HL-60/S4 treated with phorbol 12-myristate 13-acetate at 8.2 ng/mL for 4 days and 3 days (cell line): ENCODE data around the gene NUDCD3.

Source experiments
- in situ Hi-C: fragments of 300-500 bp; cut with MboI; formaldehyde crosslinking; loops from 2 replicates; pipeline ENCODE4 v1.15.0; 2022; ENCODE audit warnings: low sequenced_read_pairs

NUDCD3 gene

GRCh38 chr7:44482502-44483485, 7.7 kb downstream of the NUDCD3 start:
- in situ Hi-C loops, result no loop called here

- in situ Hi-C loops, result no loop called here
These were observed 12.5 kb downstream of the NUDCD3 start for GRCh38 chr7:44477938-44478337.

DNA sequence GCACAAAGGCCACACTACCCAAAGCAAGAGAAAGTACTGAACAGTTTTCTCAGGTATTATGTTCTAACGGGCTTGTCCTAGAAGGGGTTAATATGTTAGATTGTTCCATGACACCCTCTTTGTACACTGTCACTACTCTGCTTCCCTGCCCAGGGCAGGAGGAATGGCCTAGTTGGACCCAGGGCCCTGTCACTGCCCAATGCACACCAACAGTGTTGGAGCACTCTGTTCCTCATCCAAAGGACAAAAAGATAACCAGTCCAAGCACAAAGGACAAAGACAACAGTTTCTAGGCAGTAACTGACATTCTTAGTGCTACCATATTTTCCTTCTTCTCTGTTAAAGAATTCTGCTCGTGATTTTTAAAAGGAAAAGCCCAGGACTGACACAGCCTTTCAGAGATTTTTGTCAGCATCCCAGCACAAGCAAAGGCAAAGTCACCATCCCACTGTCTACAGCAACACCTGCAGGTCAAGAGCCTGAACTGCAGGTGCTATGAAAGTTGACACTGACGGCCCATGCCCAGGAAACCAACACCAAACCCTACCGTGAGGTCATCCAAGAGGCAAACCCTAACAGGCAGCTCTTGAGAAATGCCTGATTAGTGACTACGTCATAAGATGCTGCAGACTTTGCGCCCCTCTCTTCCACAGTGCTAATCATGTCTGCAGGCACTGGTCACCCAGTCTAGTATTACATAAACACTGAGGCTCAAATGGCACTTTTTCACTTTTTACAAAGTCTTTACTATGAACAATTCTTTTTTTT, 13.2 kb downstream of the NUDCD3 start:
- in situ Hi-C loops, result no loop called here

GRCh38 chr7:44476313-44476712, 14.1 kb downstream of the NUDCD3 start:
- in situ Hi-C loops, result no loop called here

DNA sequence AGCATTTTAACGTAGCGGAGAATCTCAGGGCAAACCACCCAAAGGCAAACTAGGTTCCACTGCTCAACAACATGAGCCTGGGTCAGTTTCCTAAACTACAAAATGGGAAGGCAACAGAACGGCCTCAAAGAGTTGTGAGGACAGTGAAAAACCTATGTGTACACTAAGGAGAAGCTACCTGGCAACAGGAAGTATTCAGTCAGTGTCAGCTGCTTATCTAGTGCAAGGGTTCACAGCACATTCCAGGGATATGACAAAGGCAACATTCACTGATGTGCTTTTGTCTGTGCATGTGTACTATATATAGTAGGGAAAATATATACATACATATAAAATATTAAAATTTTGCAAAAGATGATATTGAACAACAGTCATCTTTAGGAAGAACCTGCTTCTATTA, 17.2 kb downstream of the NUDCD3 start:
- in situ Hi-C loops, result loop anchor here (25.0 kb wide), 1 partner anchor 236 kb away; no protein-coding TSS in a partner anchor

GRCh38 chr7:44472843-44473242, 17.6 kb downstream of the NUDCD3 start:
- in situ Hi-C loops, result loop anchor here (25.0 kb wide), 1 partner anchor 236 kb away; no protein-coding TSS in a partner anchor

DNA sequence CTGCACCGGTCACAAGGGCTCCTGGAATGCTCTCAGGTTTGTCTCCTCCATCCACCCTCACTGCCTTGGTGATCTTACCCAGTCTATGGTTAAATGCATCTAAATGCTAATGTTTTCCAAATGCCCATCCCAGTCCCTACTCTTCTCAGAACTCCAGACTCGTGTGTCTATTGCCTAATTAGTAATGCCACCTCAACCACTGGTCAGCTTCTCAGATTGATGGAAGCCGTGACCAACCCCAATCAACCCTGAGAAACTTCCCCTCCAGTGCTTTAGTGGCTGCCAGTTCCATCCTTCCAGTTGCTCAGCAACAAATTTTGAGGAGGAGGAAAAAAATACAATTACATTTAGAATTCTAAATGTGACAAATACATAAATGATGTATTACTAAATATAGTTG, 18.6 kb downstream of the NUDCD3 start:
- in situ Hi-C loops, result loop anchor here (25.0 kb wide), 1 partner anchor 235 kb away; no protein-coding TSS in a partner anchor

DNA sequence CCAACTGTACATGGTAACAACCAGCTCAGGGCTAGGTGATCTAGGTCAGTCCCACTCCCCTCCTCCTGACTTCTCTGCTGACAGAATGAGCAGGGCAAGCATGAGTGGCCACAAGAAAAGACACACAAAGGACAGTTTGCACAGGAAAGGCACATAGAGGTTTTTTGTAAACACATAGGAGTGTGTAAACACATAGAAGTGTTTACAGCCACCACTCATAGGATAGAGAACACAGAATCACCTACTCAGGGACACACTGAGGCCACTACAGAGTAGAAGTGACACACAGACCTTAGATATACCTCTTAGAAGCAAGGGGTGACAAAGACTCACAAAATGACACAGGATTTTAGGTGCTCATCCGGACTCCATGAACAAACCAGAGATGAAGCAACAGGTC, 19.0 kb downstream of the NUDCD3 start:
- in situ Hi-C loops, result loop anchor here (25.0 kb wide), 1 partner anchor 234 kb away; no protein-coding TSS in a partner anchor

DNA sequence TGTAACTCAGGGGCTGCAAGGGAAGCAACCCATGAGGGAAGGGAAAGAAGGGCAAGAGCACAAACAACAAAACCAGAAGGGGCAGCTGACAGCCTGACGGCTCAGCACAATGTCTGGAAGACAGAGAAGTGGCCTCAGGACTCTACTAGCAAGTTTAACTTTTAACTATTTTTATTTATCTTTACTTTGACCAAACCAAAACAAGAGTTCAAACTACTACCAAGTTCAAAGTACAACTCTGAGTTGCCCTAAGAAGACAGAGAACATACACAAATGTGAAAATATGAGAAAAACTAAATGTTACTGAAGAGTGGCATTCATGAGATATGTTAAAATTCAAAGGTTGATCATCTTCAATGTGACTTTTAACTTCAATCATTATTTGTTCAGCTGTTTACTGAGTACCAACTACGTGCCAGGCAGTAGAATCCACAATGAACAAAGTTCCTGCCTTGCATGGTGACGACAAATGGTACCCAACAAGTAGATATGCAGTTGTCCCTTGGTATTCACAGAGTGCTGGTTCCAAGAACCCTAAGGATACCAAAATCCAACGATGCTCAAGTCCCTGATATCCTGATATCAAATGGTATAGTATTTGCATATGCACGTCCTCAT, 19.7 kb downstream of the NUDCD3 start:
- in situ Hi-C loops, result loop anchor here (25.0 kb wide), 1 partner anchor 233 kb away; no protein-coding TSS in a partner anchor

DNA sequence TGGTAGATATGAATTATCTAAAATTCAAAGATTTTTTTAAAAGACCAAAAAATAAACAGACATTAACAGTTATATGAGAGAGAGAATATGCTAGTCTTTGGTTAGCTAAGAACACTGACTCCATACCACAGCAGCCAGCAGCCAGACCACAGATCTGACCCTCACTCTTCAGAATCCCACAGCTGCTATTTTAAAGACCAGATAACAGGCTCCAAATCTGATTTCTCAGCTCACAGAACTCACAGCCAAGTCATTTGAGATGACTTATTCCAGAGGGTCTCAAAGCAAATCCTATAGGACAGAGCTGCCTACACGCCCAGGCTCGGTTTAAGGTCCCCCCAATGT, 20.4 kb downstream of the NUDCD3 start:
- in situ Hi-C loops, result loop anchor here (25.0 kb wide), 1 partner anchor 233 kb away; no protein-coding TSS in a partner anchor

DNA sequence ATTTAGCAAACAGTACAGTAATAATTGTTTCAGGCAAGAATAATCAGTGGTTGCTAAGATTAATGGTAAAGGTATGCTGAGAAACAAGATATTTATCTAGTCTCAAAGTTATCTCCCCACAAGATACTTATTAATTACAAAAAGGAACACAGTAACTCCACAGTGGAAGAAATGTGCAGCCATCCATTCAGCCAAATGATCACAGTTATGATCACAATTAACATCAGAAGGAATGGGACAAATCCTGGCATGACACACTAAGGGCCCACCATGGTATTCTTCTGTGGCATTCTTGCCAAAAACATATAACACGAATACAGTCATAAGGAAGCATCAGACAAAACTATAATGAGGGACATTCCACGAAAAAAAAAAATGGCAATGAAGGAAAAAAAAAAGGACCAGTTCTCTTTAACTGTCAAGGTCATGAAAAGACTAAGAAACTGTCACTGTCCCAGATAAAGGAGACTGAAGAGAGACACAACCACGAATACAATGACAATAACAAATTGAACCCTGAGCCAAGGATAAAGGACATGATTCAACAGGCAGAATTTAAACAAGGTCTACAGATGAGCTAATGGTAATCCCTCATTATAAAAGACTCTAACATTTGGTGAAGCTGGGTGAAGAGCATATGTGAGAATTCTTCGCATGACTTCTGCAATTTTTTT, 20.9 kb downstream of the NUDCD3 start:
- in situ Hi-C loops, result loop anchor here (25.0 kb wide), 1 partner anchor 232 kb away; no protein-coding TSS in a partner anchor

GRCh38 chr7:44467217-44467548, 23.3 kb downstream of the NUDCD3 start:
- in situ Hi-C loops, result loop anchor here (25.0 kb wide), 1 partner anchor 230 kb away; no protein-coding TSS in a partner anchor

DNA sequence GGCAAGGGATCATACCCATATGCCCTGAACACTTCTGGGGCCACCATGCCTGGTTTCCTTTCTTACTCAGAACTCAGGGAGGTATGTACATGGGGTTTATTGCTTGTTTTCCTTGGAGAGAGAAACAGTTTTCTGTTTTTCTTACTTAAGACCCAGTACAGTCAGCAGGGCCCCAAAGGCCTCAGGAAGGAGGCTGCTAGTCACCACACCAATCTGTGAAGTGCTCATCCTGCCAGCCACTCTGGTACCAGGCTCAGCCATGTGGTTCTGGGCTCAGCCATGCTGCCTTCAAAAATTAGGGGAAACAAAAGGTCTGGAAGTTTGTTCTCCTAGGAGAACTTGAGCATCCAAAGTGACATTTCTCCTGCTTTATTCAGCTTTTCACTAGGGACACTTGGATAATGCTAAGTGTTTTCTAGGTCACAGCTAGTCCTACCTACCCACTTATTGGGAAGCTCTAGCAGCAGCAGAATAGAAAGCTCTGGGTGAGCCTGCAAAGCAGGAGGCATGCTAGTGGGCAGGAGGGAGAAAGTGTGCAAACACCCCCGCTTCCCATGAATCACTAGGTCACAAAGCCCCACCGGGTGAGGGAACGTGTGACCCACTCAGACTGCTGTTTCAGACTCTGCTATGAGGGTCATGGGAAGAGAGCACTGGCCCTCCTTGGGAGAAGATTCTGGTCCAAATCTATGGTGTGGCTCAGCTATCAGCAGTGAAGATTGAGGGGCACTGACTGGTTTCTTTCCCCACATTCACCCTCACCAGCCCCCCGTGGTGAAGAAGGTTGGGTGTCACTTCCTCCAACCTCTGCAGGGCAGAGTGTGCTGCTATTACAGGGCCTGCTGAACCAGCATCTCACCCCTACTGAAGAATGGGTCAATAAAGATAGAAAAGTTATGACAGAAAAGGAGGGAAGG, 23.9 kb downstream of the NUDCD3 start:
- in situ Hi-C loops, result loop anchor here (25.0 kb wide), 1 partner anchor 229 kb away; no protein-coding TSS in a partner anchor

DNA sequence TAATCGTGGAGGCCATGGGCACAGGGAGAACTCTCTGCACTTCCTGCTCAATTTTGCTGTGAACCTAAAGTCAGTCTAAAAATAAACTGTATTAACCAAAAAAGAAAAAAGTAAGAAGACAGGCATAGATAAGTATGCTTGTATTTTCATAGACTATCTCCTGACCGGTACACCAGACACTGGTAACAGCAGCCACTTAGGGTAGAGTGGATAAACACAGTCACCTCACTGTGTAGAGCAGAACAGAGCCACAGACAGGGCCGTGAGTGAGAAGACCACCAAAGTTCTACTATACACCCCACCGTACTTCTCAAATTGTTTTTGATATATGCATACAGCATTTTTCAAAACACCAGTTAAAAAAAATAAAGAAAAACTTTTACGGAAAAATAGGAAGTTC, 25.0 kb downstream of the NUDCD3 start:
- in situ Hi-C loops, result loop anchor here (25.0 kb wide), 1 partner anchor 228 kb away; no protein-coding TSS in a partner anchor

- in situ Hi-C loops, result loop anchor here (25.0 kb wide), 1 partner anchor 226 kb away; no protein-coding TSS in a partner anchor
These were observed 27.2 kb downstream of the NUDCD3 start for GRCh38 chr7:44463169-44463808.

DNA sequence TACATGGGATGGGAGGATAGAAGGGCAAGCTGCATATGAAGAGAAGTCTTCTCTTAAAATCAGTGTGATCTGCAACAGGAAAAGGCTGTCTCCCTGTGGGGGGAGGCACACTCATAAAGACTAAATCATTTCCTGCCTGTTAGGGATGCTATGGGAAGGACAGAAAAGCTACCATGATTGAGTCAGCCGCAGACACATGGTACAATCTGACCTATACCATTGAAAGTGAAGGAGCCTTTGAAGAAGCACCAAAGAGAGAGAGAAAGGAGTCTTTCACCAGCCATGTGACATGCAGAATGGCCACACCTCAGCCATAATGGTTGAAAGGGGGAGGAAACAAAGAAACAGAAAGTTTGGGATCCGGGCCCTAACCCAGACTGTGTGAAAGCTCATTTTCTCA, 29.1 kb downstream of the NUDCD3 start:
- in situ Hi-C loops, result loop anchor here (25.0 kb wide), 1 partner anchor 224 kb away; no protein-coding TSS in a partner anchor

- in situ Hi-C loops, result loop anchor here (25.0 kb wide), 1 partner anchor 223 kb away; no protein-coding TSS in a partner anchor
These were observed 30.1 kb downstream of the NUDCD3 start for GRCh38 chr7:44460325-44460724.

DNA sequence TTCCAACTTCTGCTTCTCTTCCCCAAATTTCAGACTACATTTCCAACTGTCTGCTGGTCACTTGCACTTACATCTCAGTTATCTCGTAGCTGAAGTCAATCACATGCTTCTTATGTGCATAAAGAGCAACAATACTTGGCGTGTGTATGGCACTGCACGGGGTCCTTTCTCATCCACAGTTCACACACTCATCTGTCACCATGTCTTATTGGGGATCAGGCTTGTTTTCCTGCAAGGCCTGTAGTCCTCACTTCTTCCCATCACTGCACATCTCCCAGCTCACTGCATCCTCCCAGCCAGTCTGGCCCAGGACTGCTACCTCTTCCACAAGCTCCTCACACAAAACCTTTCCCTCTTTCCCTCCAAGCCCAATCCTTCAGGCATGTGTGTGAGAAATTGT, 35.3 kb downstream of the NUDCD3 start:
- in situ Hi-C loops, result loop anchor here (25.0 kb wide), 1 partner anchor 218 kb away; no protein-coding TSS in a partner anchor
